Temporal lobe (tissue), 2 donors: Measurements from ENCODE around the gene GINM1. TPM values are rescaled to one million over a fixed set of nuclear protein-coding genes. Genes with fewer than 3 reads are reported as not detected.

Source experiments
- small RNA-seq: library from RNA; depleted of rRNA; stranded (forward); fragments of <200 nt; gene quantifications from one replicate; pipeline ENCODE3, GENCODE V24; 2014; ENCODE audit warnings: low replicate concordance
- total RNA-seq: library from RNA; depleted of rRNA; stranded (reverse); fragments of >200 nt; gene quantifications from one replicate; pipeline ENCODE4 v1.2.3, GENCODE V29; 2014

The GINM1 gene
- total RNA-seq, 1 donor from 2014 or later: 19.7 TPM

Small RNA genes lying within 50 kb of the gene (small RNA-seq; reads per million reads assigned to genes)
- gene RF00019 (not detected), gene RF00410 (not detected), gene RNU7-3P (not detected)

Other genes with a start within 250 kb of the GINM1 start
- gene TAB2, start 248.7 kb upstream of the GINM1 start, total RNA-seq: 36.6 TPM
- 4.2 TPM for gene SUMO4, start 166.1 kb upstream of the GINM1 start, total RNA-seq
- 0.74 TPM for gene ZC3H12D, start 81.4 kb upstream of the GINM1 start, total RNA-seq
- gene PPIL4, start 20.3 kb upstream of the GINM1 start, total RNA-seq: 31.0 TPM
- gene KATNA1, start 82.3 kb downstream of the GINM1 start, total RNA-seq: 17.0 TPM
- 36.9 TPM for gene LATS1, start 151.7 kb downstream of the GINM1 start, total RNA-seq
- gene NUP43, start 180.2 kb downstream of the GINM1 start, total RNA-seq: 18.2 TPM
- gene PCMT1, start 183.4 kb downstream of the GINM1 start, total RNA-seq: 146 TPM